GM18951 (cell line): ENCODE measurements around the gene PTCD1.

Experiments
- POLR2A ChIP-seq: IDR thresholded peaks from 4 replicates; pipeline ENCODE4 v1.6.1; 2011; ENCODE audit warnings: mild to moderate bottlenecking; ENCODE audit not compliant: insufficient read length, insufficient read depth; ENCODE audit errors: extremely low read depth
- in situ Hi-C: fragments of 300-500 bp; cut with MboI; formaldehyde crosslinking; loops from one replicate; pipeline ENCODE4 v1.12.0; 2022; ENCODE audit warnings: low sequenced_read_pairs, mixed read lengths, inconsistent platforms; ENCODE audit not compliant: unreplicated experiment

Gene PTCD1

GRCh38 chr7:99371376-99371920, 67.2 kb downstream of the PTCD1 start:
- no peak for TF ChIP-seq POLR2A
- in situ Hi-C loops: no loop called here

- no peak for TF ChIP-seq POLR2A
- in situ Hi-C loops: no loop called here
Measured at GRCh38 chr7:99369767-99370391, 68.7 kb downstream of the PTCD1 start.

GRCh38 chr7:99368750-99369389, 69.7 kb downstream of the PTCD1 start:
- no peak for TF ChIP-seq POLR2A
- in situ Hi-C loops: no loop called here
